Measurements from ENCODE around the gene GYPA.
"Not testable (repeated sequence)": the region's sequence is repeated elsewhere in the genome, so short reads cannot be mapped to it uniquely, and the experiment has no call there.

- TF ChIP-seq MAFK (IDR thresholded peaks at IDR 0.05; ENCODE audit: low read depth, low read length); POLR2A (IDR thresholded peaks at IDR 0.05; ENCODE audit: low read depth, low read length); CTCF (conservative IDR thresholded peaks at IDR 0.05; ENCODE audit: low read depth, low read length); MAZ (IDR thresholded peaks at IDR 0.05; ENCODE audit: borderline replicate concordance, low read depth, low read length); FOS (IDR thresholded peaks at IDR 0.05; ENCODE audit: low read depth, low read length); CHD1 (IDR thresholded peaks at IDR 0.05; ENCODE audit: low read depth, low read length); SMC3 (IDR thresholded peaks at IDR 0.05; ENCODE audit: low read depth, low read length); BHLHE40 (IDR thresholded peaks at IDR 0.05; ENCODE audit: low read depth, low read length); USF2 (IDR thresholded peaks at IDR 0.05; ENCODE audit: low read depth, low read length); RAD21 (IDR thresholded peaks at IDR 0.05; ENCODE audit: low read length); RCOR1 (IDR thresholded peaks at IDR 0.05; ENCODE audit: insufficient replicate concordance, low read length): not testable (repeated sequence)
These were observed 15.4 kb downstream of the GYPA start for GRCh38 chr4:144125109-144125508.

All from IMR-90 (cell line).